NCI-H2107 treated with DMSO at 0.1 percent for 48 hours (cell line): ENCODE data around the gene TMEM187.

ENCODE experiments used
- DNase-seq: peaks from one replicate; lab custom pipeline; 2025; ENCODE audit not compliant: unreplicated experiment; lab: John Stamatoyannopoulos, UW

Gene TMEM187

GRCh38 chrX:153934762-153935325 lies 37.7 kb upstream of the TMEM187 start, which contains the start of gene NAA10:
NAA10 (minus strand) TSS chrX:153935037; CDS start chrX:153934904, 133 bp downstream.
- DNase-seq, result peak; percentile 29

DNA sequence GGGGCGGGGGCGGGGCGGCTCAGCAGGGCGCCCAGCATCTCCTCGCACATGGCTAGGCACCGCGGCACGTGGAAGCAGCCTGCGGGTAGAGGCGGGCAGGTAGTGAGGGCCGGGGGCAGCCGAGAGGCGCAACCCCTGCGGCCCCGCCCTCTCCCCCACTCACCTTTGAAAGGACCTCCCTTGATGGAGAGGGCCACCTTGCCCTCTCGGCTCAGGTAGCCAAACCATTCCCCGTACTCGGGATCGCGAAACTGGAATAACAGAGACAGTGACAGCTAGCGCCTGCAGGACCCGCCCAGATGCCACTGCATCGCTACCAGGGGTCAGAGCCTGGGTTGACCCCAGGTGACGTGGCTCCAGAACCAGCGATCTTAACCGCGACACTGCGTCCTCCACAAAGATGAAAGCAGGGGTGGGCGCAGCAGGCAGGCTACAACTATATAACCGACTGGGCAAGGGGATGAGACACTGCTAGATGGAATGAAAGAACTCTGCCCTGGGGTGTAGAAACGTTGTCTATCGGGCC lies 37.2 kb upstream of the TMEM187 start:
- peak; percentile 22 for DNase-seq

- no peak for DNase-seq
These were observed 35.5 kb upstream of the TMEM187 start for GRCh38 chrX:153937056-153937455.

DNA sequence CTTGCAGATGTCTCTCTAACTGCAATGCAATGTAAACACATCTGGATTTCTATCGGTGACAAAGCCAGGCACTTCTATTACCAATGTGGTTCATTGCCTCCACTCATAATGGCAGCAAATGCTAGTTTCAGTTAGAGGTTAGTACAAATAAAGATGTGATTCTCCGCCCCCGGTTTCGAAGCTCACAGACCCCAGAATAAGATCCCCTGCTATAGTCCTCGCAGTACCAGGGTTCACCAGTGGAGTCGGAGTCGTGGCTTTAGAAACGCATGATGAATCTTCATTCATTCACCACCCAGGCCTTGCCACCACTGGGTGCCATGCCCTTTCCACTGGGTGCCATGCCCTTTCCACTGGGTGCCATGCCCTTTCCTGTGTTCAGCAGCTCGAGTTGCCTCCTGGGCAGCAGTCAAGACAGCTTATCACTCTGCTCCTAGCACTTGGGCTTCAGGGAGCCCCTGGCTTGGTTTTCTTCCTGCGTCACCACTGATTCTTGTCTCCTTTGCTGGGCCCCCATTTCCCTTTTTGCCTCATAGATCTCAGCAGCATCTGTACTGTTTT lies 34.2 kb upstream of the TMEM187 start:
- DNase-seq, result no peak

- DNase-seq, result no peak
These were observed 33.0 kb upstream of the TMEM187 start for GRCh38 chrX:153939573-153939972.

DNA sequence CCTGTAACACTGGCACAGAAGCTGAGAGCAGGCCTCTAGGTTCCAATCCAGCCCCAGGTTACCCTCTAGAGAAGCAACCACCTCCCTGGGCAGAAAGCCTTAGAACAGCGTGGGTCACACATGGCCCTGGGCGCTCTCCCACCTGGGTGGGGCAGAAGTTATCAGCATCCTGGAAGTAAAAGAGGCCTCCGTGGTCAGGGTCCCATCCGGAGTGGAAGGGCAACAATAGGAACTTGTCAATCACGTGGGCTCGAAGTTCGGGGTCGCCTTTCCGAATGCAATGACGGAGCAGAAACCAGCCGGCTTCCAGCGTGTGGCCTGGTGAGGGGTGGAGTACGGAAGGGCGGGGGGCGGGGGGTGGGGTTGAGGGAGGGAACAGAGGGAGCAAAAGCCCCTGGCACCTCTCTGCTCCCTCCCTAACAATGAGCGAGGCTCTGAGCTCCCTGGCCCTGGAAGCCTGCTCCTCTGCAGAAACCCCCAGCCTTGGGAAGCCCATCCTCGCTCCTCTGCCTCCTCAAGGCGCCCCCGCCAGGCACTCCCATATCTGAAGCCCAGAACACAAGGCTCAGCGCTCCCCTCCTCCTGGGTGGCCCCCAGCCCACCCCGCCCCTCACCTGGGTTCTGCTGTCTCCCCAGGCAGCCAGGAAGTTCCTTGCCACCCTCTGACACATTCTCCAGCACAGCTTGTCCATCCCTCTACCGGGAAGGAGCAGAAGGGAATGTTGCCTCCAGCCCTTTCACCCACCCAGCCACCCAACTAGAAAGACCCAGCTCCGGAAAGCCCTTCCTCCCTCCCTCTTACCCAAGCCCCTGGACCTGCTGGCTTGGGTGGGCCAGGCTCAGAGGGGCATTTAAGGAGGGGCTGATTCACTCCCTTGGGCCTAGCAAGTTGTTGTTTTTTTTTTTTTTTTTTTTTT lies 31.0 kb upstream of the TMEM187 start:
- DNase-seq, result no peak

DNA sequence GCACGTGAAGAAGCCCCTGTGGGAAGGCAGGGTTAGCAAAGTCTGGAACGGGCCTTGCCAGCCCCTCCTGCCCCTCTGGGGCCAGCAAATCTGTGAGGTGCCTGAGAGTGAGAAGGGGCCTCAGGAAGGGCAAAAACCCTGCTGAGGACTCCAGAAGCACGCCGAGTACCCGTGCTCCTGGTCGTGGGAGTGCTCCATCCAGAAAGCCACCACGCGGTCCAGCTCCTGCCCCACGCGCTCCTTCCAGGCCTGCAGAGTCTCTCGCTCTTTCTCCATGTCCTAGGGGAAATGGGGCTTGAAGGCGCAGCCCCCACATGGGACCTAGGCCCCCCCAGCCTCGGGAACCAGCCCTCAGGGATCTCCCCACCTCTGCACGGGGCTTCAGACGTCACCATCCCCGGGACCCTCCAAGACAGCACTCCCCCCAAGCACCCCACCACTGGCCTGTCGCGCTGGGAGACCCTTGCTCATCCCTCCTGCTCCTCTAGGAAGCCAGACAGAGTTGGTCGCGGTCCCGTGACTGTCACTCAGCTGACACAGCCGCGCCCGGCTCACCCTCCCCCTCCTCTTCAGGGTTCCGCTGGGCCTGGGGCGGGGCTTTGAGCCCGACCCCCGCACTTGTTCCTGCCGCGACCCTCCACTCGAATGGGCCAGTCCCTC lies 28.3 kb upstream of the TMEM187 start, which contains the start of gene RENBP:
Gene RENBP, minus strand, starts transcription at position 504 of the 660 bp plus-strand sequence. Its CDS starts 33 bp downstream, at position 471.
- DNase-seq, result no peak

DNA sequence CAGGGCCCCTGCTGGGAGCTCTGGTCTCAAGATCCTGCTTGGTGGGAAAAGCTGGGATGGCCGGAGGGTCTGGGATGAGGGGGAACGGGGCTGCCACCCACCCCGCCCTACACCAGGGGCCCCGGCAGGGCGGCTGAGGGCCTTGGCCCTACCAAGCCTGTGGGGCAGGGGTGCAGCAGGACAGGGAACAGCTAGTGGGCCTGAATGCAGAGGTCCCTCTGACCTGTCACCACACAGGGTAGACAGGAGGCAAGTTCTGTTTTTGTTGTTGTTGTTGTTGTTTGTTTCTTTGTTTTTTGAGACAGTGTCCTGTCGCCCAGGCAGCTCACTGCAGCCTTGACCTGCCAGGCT lies 27.8 kb upstream of the TMEM187 start:
- DNase-seq, result no peak

- no peak for DNase-seq
These were observed 26.3 kb upstream of the TMEM187 start for GRCh38 chrX:153945956-153946943.

DNA sequence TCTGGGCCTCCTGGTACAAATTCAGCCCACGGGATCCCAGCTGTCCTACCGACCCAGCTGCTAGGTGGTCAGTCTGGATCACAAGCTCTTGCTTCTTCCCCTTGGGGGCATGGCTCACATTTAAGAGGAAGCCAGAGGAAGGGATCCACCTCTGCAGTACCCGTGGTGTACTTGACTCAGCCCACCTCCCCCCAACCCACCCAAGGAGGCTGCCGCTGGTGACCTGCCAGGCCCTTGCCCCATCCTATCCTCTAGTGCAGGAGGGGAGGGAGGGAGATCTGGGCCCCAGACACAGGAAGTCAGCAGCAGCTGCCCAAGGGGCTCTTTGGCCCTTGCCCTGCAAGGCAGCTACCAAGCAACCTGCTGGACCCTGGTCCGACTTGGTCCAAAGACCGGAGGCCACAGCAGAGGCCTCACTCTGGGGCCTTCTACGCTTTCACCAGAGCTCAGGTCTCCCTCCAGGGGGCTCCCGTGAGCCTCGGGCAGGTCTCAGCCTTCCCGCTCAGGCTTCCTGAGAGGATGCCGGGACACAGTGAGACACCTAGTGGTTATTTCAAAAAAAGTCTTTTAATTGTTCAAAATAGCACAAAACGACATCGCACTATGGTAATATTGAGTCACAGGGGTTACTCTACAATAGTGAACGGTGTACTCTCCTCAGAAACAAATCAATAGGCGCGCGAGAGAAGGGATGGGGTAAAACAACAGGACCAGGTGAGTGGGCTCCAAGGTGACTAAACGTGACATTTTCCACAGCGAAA lies 25.4 kb upstream of the TMEM187 start:
- peak; percentile 77 for DNase-seq

DNA sequence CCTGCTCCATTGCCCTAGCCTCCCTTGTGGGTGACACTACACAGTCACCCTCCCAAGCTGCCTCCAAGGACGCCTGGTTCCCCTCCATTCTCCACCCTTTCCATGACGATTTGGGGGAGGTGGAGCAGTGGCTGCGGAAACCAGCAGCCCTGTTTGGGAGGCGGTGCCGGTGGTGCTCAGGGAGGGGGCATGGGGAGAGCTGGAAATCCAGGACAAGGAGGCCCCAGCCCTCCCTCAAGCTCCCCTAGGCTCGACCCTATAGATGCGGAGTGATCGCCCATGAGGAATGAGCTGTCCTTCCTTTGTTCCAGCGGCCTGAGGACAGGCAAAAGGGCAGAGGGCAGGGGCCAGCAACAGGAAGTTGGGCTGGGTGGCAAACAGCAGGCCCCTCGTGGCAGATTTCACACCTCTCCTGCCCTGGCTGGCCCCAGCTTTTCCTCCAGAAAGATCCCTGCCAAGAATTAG lies 24.5 kb upstream of the TMEM187 start:
- no peak for DNase-seq

DNA sequence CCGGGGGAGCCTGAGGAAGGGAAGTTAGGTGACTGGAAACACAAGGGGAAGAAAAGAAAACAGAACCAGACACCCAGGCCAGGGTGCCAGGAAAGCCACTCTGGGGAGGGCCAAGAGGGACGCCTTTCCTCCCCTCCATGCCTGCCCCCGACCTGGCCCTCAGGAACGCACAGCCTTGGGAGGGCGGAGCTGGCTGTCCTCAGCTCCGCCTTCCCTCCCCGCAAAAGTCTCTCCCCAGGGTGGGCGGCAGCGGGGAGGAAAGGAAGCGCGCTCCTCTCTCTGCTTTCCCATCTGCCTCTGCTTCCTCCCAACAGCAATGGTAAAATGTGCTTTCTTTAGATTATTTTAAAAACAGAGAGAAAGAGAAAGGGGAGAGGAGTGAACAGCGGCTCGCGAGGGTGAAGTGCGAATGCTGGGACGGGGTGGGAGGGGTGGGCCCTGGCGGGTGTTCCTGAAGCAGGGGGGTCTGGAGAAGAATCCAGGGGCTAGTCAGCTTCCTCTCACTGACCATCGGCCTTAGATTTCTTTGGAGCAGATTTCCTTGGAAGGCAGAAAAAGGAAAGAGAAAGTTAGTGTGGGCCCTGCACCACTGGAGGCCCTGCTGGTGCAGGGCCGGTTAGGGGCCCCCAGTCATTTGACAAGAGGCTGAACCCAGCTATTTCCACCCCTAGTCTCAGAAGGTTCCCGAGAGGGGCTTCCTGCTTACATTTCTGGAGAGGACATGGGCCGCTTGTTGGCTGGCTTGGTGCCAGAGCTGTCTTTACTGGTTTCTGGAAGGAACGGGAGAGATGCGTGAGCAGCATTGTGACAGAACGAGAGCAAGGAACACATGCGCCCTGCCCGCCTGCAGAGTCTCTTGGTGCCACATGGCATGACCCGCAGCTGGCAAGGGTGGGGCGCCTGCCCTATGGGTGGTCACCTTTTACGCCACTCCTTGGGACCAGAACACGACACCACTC lies 23.4 kb upstream of the TMEM187 start:
- no peak for DNase-seq

GRCh38 chrX:153950127-153950526 lies 22.4 kb upstream of the TMEM187 start:
- no peak for DNase-seq

- DNase-seq, result no peak
These were observed 20.7 kb upstream of the TMEM187 start for GRCh38 chrX:153951683-153952372.

DNA sequence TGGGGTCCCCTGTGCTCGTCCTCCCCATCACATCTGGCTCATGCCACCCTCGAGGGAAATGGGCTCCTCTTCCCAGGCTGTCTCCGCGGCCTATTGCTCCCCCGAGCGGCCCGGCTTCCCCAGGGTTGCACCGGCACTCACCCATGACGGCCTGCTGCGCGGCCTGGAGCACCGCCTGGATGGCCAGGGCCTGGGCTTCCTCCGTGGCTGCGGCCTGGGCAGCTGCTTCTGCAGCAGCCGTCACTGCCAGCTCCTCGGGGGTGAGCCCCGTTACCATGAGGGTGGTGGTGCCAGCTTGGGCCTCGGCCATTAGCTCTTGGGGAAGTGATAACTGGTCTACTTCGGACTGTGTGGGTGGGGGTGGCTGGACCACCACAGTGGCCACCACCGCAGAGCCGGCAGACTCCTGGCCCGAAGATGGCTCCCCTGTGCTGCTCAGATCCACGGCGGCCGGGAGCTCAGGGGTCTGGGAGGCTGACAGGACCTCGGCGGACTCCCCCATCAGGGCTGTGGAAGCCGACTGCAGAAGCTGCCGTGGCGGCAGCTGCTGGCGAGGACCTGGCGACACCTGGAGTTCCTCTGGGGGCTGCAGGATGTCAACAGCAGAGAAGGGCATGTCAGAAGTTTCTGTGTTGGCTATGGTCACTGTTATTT lies 20.1 kb upstream of the TMEM187 start:
- DNase-seq, result no peak

DNA sequence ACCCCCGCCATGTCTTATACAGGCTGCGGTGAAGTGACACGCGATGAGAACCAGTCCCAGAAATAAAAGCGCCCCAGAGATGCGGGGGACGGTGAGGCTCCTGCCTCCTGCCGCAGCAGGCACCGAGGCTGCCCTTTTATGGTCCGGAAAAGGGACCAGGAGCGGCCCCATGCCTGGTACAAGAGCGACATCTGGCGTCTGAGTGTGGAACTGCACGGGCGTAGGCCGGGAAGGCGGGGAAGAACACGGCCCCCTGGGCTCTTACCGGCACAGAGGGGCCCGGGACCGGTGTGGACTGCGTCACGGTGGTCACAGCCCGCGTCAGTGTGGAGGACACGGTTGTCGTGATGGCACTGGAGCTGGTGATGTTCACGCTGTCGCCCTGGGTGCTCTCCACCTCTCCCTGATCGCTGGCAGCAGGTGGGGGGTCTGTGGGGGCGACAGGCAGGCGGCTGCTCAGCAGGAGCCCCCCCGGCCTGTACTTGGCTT lies 19.2 kb upstream of the TMEM187 start:
- DNase-seq, result no peak
